Fibroblast of lung (primary cell): ENCODE data around the gene DGLUCY. TPM values are rescaled to one million over a fixed set of nuclear protein-coding genes. Genes with fewer than 3 reads are reported as not detected.

ENCODE experiments used
- DNase-seq, 2 donors: peaks; one replicate each; pipeline versions ENCODE4 v3.0.0 to v3.0.0-alpha.2; 2010; ENCODE audit warnings: low read depth in 2 of 2
- H2AFZ ChIP-seq: 2 replicates; pipeline ENCODE4 v1.5.1; 2012; ENCODE audit warnings: low read length, control low read depth, inconsistent platforms
- H3K27ac ChIP-seq: 2 replicates; pipeline ENCODE4 v1.5.1; 2011; ENCODE audit warnings: low read length, control low read depth; ENCODE audit not compliant: insufficient read depth
- H3K27me3 ChIP-seq: 2 replicates; pipeline ENCODE4 v1.5.1; 2011; ENCODE audit warnings: mild to moderate bottlenecking, low read length; ENCODE audit not compliant: control insufficient read depth, insufficient read depth
- H3K36me3 ChIP-seq: 2 replicates; pipeline ENCODE4 v1.5.1; 2011; ENCODE audit warnings: low read length; ENCODE audit not compliant: control insufficient read depth, insufficient read depth
- H3K4me1 ChIP-seq: 2 replicates; pipeline ENCODE4 v1.5.1; 2011; ENCODE audit warnings: low read length; ENCODE audit not compliant: control insufficient read depth, insufficient read depth; ENCODE audit errors: extremely low read depth
- H3K4me2 ChIP-seq: 2 replicates; pipeline ENCODE4 v1.5.1; 2011; ENCODE audit warnings: low read length, control low read depth; ENCODE audit not compliant: insufficient read depth; ENCODE audit errors: extremely low read depth
- H3K4me3 ChIP-seq, 4 experiments: fragments of 200-600 bp in 1 of 4; sonication (generic) in 1 of 4; replicated peaks in 1 of 4; 2 replicates each; pipeline ENCODE4 v1.5.1; 2011 to 2016; ENCODE audit warnings: low read length in 4 of 4, low read depth in 3 of 4, mild to moderate bottlenecking in 3 of 4, control low read depth in 2 of 4, inconsistent platforms in 1 of 4, mixed read lengths in 1 of 4; ENCODE audit not compliant: insufficient read depth in 1 of 4; ENCODE audit errors: control extremely low read depth in 1 of 4
- H3K79me2 ChIP-seq: 2 replicates; pipeline ENCODE4 v1.5.1; 2012; ENCODE audit warnings: mild to moderate bottlenecking, low read length, inconsistent platforms; ENCODE audit not compliant: control insufficient read depth, insufficient read depth
- H3K9ac ChIP-seq: 2 replicates; pipeline ENCODE4 v1.5.1; 2011; ENCODE audit warnings: mild to moderate bottlenecking, low read length, control low read depth; ENCODE audit not compliant: insufficient read depth
- H3K9me3 ChIP-seq: 2 replicates; pipeline ENCODE4 v1.5.1; 2012; ENCODE audit warnings: low read depth, low read length; ENCODE audit not compliant: control insufficient read depth, insufficient read depth
- H4K20me1 ChIP-seq: 2 replicates; pipeline ENCODE4 v1.5.1; 2011; ENCODE audit warnings: low read length; ENCODE audit not compliant: control insufficient read depth, insufficient read depth; ENCODE audit errors: extremely low read depth
- EZH2 ChIP-seq: IDR thresholded peaks from 2 replicates; pipeline ENCODE4 v1.5.1; 2012; ENCODE audit warnings: low read length, control low read depth, mild to moderate bottlenecking; ENCODE audit errors: missing control alignments
- polyA plus RNA-seq, 2 donors: library from polyadenylated mRNA; depleted of rRNA in 1 of 2; stranded (reverse) in 1 of 2; unstranded in 1 of 2; fragments of >200 nt; gene quantifications; 2 replicates each; pipeline ENCODE4 v1.2.1, GENCODE V29; 2011 to 2012; ENCODE audit warnings: missing spikeins in 1 of 2
- total RNA-seq: library from RNA; depleted of rRNA; stranded (reverse); fragments of >200 nt; gene quantifications from 2 replicates; pipeline ENCODE4 v1.2.1, GENCODE V29; 2014
- TF ChIP-seq, protein P1 (sequence below), 2 donors: IDR thresholded peaks in 1 of 2; conservative IDR thresholded peaks in 1 of 2; 1 replicate in 1 of 2; 2 replicates in 1 of 2; pipeline ENCODE4 v1.5.1; 2011 to 2012; ENCODE audit warnings: low read length in 2 of 2, control low read depth in 1 of 2, inconsistent platforms in 1 of 2, low read depth in 1 of 2, mild to moderate bottlenecking in 1 of 2

The DGLUCY gene
- total and polyA plus RNA-seq, 2 donors (not counting 1 experiment from before 2014, with no cell fraction given), result 26.7 to 62.1 TPM

DNA sequence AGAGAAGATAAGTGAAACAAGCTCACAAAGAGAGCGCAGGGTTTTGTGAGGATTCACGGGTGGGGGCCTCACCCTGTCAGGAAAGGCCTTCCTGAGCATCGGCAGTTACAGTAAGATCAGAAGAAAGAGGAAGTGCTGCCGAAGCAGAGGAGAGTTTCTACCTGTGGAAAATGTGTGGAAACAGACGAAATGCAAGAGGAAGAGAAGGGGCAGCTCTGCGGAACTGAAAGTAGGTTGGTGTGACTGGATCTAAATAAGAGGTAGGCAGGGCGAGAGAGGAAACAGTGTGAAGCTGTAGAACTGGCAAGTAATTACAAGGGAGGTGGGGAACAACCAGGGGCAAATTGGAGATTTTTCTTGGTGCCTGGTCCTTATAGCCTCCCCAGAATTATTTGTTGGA, 128.0 kb downstream of the DGLUCY start:
- Histone ChIP-seq H3K79me2 (no peaks in the 10 kb centered on the region), H3K36me3 (no peaks in the 10 kb centered on the region), H3K9me3 (no peaks in the 10 kb centered on the region), H3K27ac (no peak overlapping the region), H3K4me2 (no peak overlapping the region), H3K9ac (no peak overlapping the region), H3K4me3 (no peak overlapping the region), H4K20me1 (no peaks in the 10 kb centered on the region), H2AFZ (no peak overlapping the region), H3K27me3 (no peaks in the 10 kb centered on the region), H3K4me1 (peaks cover 7% of the 10 kb centered on the region)
- TF ChIP-seq, protein P1, sequence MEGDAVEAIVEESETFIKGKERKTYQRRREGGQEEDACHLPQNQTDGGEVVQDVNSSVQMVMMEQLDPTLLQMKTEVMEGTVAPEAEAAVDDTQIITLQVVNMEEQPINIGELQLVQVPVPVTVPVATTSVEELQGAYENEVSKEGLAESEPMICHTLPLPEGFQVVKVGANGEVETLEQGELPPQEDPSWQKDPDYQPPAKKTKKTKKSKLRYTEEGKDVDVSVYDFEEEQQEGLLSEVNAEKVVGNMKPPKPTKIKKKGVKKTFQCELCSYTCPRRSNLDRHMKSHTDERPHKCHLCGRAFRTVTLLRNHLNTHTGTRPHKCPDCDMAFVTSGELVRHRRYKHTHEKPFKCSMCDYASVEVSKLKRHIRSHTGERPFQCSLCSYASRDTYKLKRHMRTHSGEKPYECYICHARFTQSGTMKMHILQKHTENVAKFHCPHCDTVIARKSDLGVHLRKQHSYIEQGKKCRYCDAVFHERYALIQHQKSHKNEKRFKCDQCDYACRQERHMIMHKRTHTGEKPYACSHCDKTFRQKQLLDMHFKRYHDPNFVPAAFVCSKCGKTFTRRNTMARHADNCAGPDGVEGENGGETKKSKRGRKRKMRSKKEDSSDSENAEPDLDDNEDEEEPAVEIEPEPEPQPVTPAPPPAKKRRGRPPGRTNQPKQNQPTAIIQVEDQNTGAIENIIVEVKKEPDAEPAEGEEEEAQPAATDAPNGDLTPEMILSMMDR (conservative IDR thresholded peaks at IDR 0.05 in 1 of 2, IDR thresholded peaks at IDR 0.05 in 1 of 2; ENCODE audit: low read depth in 1 of 2, low read length in 2 of 2), result no peak
- TF ChIP-seq EZH2, result no peak
- no peak for DNase-seq

DNA sequence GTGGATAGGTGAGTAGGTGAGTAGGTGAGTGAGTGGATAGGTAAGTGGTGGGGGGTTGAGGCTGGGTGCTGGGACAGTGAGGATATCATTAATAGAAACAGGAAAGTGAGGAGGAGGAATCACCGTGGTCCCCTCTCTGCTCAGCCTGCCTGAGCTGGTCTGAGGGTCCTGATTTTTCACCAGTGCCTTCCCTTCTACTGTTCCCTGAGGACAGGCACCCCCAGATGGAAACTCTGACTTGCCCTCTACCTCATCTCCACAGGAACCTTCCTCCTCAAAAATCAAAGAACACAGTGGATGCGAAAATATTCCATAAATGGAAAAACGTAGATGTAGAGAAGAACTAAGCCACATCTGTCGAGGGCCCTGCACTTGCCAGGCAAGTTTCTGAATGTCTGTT, 128.8 kb downstream of the DGLUCY start:
- H3K4me2 ChIP-seq, result no peak overlapping the region

GRCh38 chr14:91243074-91243471, 129.2 kb downstream of the DGLUCY start:
- no peaks in the 10 kb centered on the region for H3K79me2 ChIP-seq
- no peaks in the 10 kb centered on the region for H3K9me3 ChIP-seq
- H3K9ac ChIP-seq, result no peak overlapping the region
- peak overlapping the region; percentile 73 for H3K4me2 ChIP-seq
- no peaks in the 10 kb centered on the region for H3K36me3 ChIP-seq
- TF ChIP-seq EZH2, result no peak
- TF ChIP-seq, protein P1 (conservative IDR thresholded peaks at IDR 0.05 in 1 of 2, IDR thresholded peaks at IDR 0.05 in 1 of 2; ENCODE audit: low read depth in 1 of 2, low read length in 2 of 2), result no peak
- no peak for DNase-seq
- H3K27ac ChIP-seq, result peak overlapping the region; percentile 48
- no peak overlapping the region for H3K4me3 ChIP-seq
- H3K4me1 ChIP-seq, result peaks cover 7% of the 10 kb centered on the region
- no peak overlapping the region for H2AFZ ChIP-seq
- H3K27me3 ChIP-seq, result no peaks in the 10 kb centered on the region
- no peaks in the 10 kb centered on the region for H4K20me1 ChIP-seq

More for the DNA sequence above, 128.8 kb downstream of the DGLUCY start:
- Histone ChIP-seq H2AFZ (no peak overlapping the region), H3K27me3 (no peaks in the 10 kb centered on the region), H4K20me1 (no peaks in the 10 kb centered on the region), H3K36me3 (no peaks in the 10 kb centered on the region), H3K9ac (no peak overlapping the region), H3K27ac (no peak overlapping the region), H3K79me2 (no peaks in the 10 kb centered on the region), H3K9me3 (no peaks in the 10 kb centered on the region), H3K4me1 (peaks cover 7% of the 10 kb centered on the region), H3K4me3 (no peak overlapping the region)
- TF ChIP-seq, protein P1 (conservative IDR thresholded peaks at IDR 0.05 in 1 of 2, IDR thresholded peaks at IDR 0.05 in 1 of 2; ENCODE audit: low read depth in 1 of 2, low read length in 2 of 2), result no peak
- TF ChIP-seq EZH2, result no peak
- no peak for DNase-seq
